Skeletal muscle satellite cell (primary cell): Measurements from ENCODE around the gene ANGPTL8.

Experiments used
- H3K27me3 ChIP-seq: 2 replicates; pipeline ENCODE4 v1.7.0; 2013; ENCODE audit warnings: low read length; ENCODE audit not compliant: control insufficient read depth, insufficient read depth
- H3K36me3 ChIP-seq: 2 replicates; pipeline ENCODE4 v1.7.0; 2013; ENCODE audit warnings: mild to moderate bottlenecking, control low read depth, low read length; ENCODE audit not compliant: insufficient read depth
- H3K4me1 ChIP-seq: 2 replicates; pipeline ENCODE4 v1.7.0; 2013; ENCODE audit warnings: low read length; ENCODE audit not compliant: control insufficient read depth, insufficient read depth
- H3K4me2 ChIP-seq: 2 replicates; pipeline ENCODE4 v1.7.0; 2013; ENCODE audit warnings: mild to moderate bottlenecking, low read length
- H3K4me3 ChIP-seq: 2 replicates; pipeline ENCODE4 v1.7.0; 2013; ENCODE audit warnings: low read length
- H3K9ac ChIP-seq: 2 replicates; pipeline ENCODE4 v1.7.0; 2013; ENCODE audit warnings: mild to moderate bottlenecking, low read depth, low read length, moderate library complexity
- H3K9me3 ChIP-seq: replicated peaks from 2 replicates; pipeline ENCODE4 v1.7.0; 2013; ENCODE audit warnings: mild to moderate bottlenecking, control low read depth, low read length

The ANGPTL8 gene

GRCh38 chr19:11252665-11253355 lies 13.4 kb downstream of the ANGPTL8 start:
- Histone ChIP-seq H3K4me1 (no peaks in the 10 kb centered on the region), H3K4me3 (no peak overlapping the region), H3K4me2 (no peak overlapping the region), H3K9me3 (no peaks in the 10 kb centered on the region), H3K27me3 (no peaks in the 10 kb centered on the region), H3K36me3 (peaks cover 24% of the 10 kb centered on the region), H3K9ac (no peak overlapping the region)

- no peak overlapping the region for H3K4me2 ChIP-seq
- no peak overlapping the region for H3K9ac ChIP-seq
- H3K36me3 ChIP-seq = peaks cover 20% of the 10 kb centered on the region
- H3K4me3 ChIP-seq = no peak overlapping the region
- no peaks in the 10 kb centered on the region for H3K27me3 ChIP-seq
- H3K9me3 ChIP-seq = no peaks in the 10 kb centered on the region
- H3K4me1 ChIP-seq = no peaks in the 10 kb centered on the region
Measured at GRCh38 chr19:11254666-11255065, 15.2 kb downstream of the ANGPTL8 start.

GRCh38 chr19:11256189-11256588 lies 16.8 kb downstream of the ANGPTL8 start:
- no peaks in the 10 kb centered on the region for H3K4me1 ChIP-seq
- no peaks in the 10 kb centered on the region for H3K27me3 ChIP-seq
- H3K9me3 ChIP-seq = no peaks in the 10 kb centered on the region
- H3K4me3 ChIP-seq = no peak overlapping the region
- peaks cover 13% of the 10 kb centered on the region for H3K36me3 ChIP-seq
- no peak overlapping the region for H3K4me2 ChIP-seq
- no peak overlapping the region for H3K9ac ChIP-seq

DNA sequence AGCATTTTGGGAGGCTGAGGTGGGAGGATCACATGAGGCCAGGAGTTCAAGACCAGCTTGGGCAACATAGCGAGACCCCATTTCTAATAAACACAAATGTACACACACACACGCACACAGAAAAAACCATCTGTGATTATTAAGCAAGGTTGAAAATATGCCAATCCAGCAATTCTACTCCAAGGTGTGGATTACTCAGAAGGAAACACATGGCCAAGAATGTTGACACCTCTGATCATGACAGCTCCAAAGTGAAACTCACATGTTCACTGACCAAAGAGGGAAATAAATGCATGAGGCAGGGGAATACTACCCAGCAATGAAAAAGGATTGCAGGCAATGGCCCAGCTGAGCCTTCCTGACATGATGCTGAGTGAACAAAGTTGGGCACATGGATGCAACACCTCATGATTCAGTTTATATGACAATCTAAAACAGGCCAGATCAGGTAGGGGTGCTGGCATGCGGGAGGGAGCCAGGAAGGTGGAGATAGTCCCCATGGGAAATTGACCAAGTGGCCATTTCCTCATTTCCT lies 18.5 kb downstream of the ANGPTL8 start:
- no peaks in the 10 kb centered on the region for H3K36me3 ChIP-seq
- H3K27me3 ChIP-seq = no peaks in the 10 kb centered on the region
- H3K9ac ChIP-seq = no peak overlapping the region

DNA sequence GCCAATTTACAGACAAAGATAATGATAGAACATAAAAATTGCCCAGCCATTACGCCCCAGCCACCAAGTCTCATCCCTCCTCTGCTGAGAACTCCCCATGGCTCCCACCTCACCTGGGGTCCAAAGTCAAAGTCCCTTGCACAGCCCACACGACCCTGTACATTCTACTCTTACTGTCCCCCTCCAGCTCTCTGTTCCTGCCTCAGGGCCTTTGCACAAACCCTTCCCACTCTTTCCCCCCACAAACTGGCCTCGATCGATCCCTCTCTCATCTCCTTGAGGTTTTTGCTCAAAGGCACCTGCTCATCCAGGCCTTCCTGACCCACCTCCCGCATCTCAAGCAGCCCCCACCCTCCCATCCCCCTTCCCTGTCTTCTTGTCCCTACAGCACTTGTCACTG lies 21.6 kb downstream of the ANGPTL8 start:
- Histone ChIP-seq H3K4me1 (peaks cover 19% of the 10 kb centered on the region), H3K36me3 (no peaks in the 10 kb centered on the region), H3K4me2 (peak overlapping the region; percentile 98), H3K27me3 (no peaks in the 10 kb centered on the region), H3K4me3 (peak overlapping the region; percentile 86), H3K9ac (peak overlapping the region; percentile 85), H3K9me3 (no peaks in the 10 kb centered on the region)

More for the DNA sequence above, 18.5 kb downstream of the ANGPTL8 start:
- Histone ChIP-seq H3K4me3 (no peak overlapping the region), H3K4me1 (peaks cover 3% of the 10 kb centered on the region), H3K4me2 (no peak overlapping the region), H3K9me3 (no peaks in the 10 kb centered on the region)

GRCh38 chr19:11261431-11261970 lies 22.1 kb downstream of the ANGPTL8 start:
- Histone ChIP-seq H3K4me2 (peak overlapping the region; percentile 98), H3K9me3 (no peaks in the 10 kb centered on the region), H3K9ac (peak overlapping the region; percentile 85), H3K27me3 (no peaks in the 10 kb centered on the region), H3K4me1 (peaks cover 21% of the 10 kb centered on the region), H3K36me3 (no peaks in the 10 kb centered on the region), H3K4me3 (peak overlapping the region; percentile 86)

DNA sequence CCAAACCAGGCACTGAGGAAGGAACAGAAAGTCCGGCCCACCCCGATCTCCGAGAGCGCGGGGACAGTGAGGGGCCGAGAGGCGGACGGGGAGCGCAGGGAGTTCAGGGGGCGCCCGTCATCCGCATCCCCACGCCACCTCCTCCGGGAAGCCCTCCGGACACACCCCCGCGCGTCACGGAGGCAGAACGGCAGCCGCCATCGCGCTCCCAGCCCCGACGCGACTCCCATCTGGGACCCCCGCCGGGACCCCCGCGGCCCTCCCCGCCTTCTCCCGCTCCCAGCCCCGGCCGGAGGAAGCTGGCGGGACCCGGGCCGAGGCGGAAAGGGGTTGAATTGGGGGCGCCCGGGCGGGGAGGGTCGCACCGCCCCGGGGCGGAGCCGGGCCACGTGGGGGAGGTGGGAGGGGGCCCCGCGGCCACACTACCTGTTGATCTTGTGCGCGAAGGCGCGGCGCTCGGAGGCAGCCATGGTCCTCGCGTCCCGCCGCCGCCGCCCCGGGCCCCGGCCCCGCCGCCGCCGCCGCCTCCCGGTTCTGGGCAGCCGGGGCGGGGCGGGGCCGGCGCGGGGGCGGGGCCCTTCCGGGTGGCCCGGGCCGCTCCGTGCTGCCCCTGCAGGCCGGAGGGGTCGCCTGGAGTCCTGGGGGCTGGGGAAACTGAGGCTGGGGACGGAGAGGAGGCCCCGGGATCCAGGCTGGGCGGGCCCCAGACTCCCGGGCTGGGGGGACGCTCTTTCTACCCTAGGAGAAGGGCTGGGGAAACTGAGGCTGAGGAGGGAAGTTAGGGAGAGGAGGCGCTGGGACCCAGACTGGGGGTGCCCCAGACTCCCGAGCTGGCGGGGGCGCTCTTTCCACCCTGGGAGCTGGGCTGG lies 22.8 kb downstream of the ANGPTL8 start, which contains the start of gene DOCK6:
DOCK6 (minus strand) TSS at position 554 of the 869 bp plus-strand sequence; CDS start at position 470, 84 bp downstream.
- H3K4me2 ChIP-seq = peak within 1 kb of the TSS; percentile 98
- H3K4me1 ChIP-seq = peaks cover 21% of the 10 kb centered on the region
- no peaks in the 10 kb centered on the region for H3K9me3 ChIP-seq
- peak within 1 kb of the TSS; percentile 86 for H3K4me3 ChIP-seq
- peak within 1 kb of the TSS; percentile 85 for H3K9ac ChIP-seq
- no peaks in the 10 kb centered on the region for H3K27me3 ChIP-seq
- no peaks in the 10 kb centered on the region for H3K36me3 ChIP-seq

DNA sequence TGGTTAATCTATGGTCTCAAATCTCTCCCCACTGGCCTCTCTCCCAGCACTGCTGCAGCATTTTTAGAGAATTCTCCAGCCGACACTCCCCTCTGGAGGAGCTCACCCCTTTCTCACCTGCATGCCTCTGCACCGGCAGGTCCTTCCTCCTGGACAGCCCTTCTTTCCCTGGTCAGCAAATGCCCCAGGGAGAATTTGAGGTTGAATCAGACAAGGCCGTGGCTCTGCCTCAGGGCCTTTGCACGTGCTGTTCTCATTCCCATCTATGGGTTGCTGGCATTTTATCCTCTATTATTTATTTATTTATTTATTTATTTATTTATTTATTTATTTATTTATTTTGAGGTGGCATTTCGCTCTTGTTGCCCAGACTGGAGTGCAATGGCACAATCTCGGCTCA lies 24.3 kb downstream of the ANGPTL8 start:
- H3K4me2 ChIP-seq = no peak overlapping the region
- no peak overlapping the region for H3K4me3 ChIP-seq
- no peaks in the 10 kb centered on the region for H3K27me3 ChIP-seq
- H3K36me3 ChIP-seq = no peaks in the 10 kb centered on the region
- H3K9ac ChIP-seq = no peak overlapping the region
- peaks cover 23% of the 10 kb centered on the region for H3K4me1 ChIP-seq
- H3K9me3 ChIP-seq = no peaks in the 10 kb centered on the region

- H3K9ac ChIP-seq = no peak overlapping the region
- H3K27me3 ChIP-seq = no peaks in the 10 kb centered on the region
- peaks cover 32% of the 10 kb centered on the region for H3K4me1 ChIP-seq
- H3K36me3 ChIP-seq = no peaks in the 10 kb centered on the region
- H3K4me3 ChIP-seq = no peak overlapping the region
- no peaks in the 10 kb centered on the region for H3K9me3 ChIP-seq
- no peak overlapping the region for H3K4me2 ChIP-seq
Measured at GRCh38 chr19:11264452-11265176, 25.2 kb downstream of the ANGPTL8 start.

- no peaks in the 10 kb centered on the region for H3K36me3 ChIP-seq
- no peak overlapping the region for H3K9ac ChIP-seq
- H3K4me3 ChIP-seq = no peak overlapping the region
- peaks cover 33% of the 10 kb centered on the region for H3K4me1 ChIP-seq
- no peak overlapping the region for H3K4me2 ChIP-seq
- H3K27me3 ChIP-seq = no peaks in the 10 kb centered on the region
- no peaks in the 10 kb centered on the region for H3K9me3 ChIP-seq
Measured at GRCh38 chr19:11265177-11265784, 25.9 kb downstream of the ANGPTL8 start.
